ENCODE data around the gene CHPT1. TPM values are rescaled to one million over a fixed set of nuclear protein-coding genes. Genes with fewer than 3 reads are reported as not detected.

The CHPT1 gene
- total and polyA plus RNA-seq, 2 donors from 2014 or later, result 32.1 to 65.5 TPM

DNA sequence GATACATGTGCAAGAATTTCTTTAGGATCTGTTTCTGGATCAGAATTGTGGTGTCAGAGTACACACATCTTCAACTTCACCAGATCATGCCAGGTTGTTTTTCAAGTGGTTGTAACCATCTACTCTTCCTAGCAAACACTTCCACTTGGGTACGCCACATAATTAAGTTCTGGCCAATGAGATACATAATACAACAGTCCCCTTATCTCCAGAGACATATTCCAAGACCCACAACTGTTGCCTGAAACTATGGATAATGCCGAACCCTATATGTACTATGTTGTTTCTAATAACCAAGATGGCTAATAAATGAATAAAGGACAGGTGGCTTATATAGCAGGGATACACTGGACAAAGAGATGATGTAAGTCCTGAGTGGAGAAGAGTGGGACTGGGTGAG, 2.5 kb upstream of the CHPT1 start:
- Histone ChIP-seq H3K4me1 (ENCODE audit: control insufficient read depth in 2 of 3, insufficient read depth in 2 of 3, low read depth in 1 of 3, low read length in 3 of 3) (peaks cover 0 to 5% (median 0%) of the 10 kb centered on the region in 3 donors), H3K4me3 (ENCODE audit: low read length in 3 of 3) (no peak overlapping the region), H3K9ac (ENCODE audit: low read length in 3 of 3) (no peak overlapping the region), H3K27me3 (ENCODE audit: control insufficient read depth, insufficient read depth, low read length) (no peaks in the 10 kb centered on the region), H3K27ac (ENCODE audit: low read depth in 2 of 2, low read length in 2 of 2) (no peak overlapping the region), H3K9me3 (ENCODE audit: control insufficient read depth in 2 of 3, insufficient read depth in 1 of 3, low read length in 3 of 3) (no peaks in the 10 kb centered on the region), H3K36me3 (ENCODE audit: control insufficient read depth in 2 of 3, insufficient read depth in 3 of 3, low read length in 3 of 3) (no peaks in the 10 kb centered on the region)
- no peak for DNase-seq
- no peak for FAIRE-seq
- intact Hi-C loops (cut with DNase I), result no loop called here
- TF ChIP-seq, protein P1, sequence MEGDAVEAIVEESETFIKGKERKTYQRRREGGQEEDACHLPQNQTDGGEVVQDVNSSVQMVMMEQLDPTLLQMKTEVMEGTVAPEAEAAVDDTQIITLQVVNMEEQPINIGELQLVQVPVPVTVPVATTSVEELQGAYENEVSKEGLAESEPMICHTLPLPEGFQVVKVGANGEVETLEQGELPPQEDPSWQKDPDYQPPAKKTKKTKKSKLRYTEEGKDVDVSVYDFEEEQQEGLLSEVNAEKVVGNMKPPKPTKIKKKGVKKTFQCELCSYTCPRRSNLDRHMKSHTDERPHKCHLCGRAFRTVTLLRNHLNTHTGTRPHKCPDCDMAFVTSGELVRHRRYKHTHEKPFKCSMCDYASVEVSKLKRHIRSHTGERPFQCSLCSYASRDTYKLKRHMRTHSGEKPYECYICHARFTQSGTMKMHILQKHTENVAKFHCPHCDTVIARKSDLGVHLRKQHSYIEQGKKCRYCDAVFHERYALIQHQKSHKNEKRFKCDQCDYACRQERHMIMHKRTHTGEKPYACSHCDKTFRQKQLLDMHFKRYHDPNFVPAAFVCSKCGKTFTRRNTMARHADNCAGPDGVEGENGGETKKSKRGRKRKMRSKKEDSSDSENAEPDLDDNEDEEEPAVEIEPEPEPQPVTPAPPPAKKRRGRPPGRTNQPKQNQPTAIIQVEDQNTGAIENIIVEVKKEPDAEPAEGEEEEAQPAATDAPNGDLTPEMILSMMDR (IDR thresholded peaks at IDR 0.05; ENCODE audit: borderline replicate concordance, extremely low read depth, insufficient read depth), result no peak

- no peak overlapping the region for H3K27ac ChIP-seq (ENCODE audit: low read depth in 2 of 2, low read length in 2 of 2)
- FAIRE-seq, result no peak
Observed at GRCh38 chr12:101695706-101696105, 1.7 kb upstream of the CHPT1 start.

DNA sequence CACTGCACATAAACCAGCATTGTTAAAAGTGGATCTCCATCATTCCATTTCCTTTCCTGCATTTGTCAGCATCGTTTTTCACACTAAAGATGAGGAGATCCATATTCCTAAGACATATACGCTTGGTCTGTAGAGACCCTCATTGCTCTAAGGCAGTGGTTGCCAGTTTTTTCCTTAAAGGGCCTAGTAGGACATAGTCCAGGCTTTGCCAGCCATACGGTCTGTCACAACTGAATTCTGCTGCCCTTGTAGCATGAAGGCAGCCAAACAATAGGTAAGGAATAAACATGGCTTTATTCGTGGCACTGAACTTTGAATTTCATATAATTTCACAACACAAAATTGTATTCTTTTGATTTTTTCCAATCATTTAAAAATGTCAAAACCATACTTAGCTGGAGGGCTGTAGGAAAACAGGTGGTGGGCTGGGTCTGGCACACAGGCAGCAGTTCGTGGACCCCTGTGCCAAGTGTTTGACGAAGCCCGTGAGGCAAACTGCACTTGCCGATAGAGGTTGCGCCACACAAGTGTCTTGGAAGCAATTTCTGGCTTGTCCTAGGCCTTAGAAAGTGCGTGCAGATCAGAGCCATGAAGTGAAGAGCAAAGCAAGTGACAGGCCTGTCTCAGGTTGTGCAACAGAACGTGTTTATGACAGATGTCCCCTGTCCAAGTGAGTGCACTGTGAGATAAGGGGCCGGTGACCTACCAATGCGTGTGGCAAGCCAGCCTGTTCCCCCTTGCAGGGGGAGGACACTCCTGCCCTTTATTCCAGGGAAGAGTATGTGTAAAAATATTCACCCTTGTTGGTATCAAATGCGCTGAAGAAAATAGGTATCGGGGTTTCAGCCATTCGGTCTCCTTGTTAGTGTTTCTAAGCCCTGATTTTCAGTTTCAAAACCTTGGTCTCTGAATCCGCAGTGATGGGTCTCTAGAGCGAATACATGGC, 916 bp upstream of the CHPT1 start:
- FAIRE-seq, result no peak

More at GRCh38 chr12:101695706-101696105, 1.7 kb upstream of the CHPT1 start:
- TF ChIP-seq, protein P1 (IDR thresholded peaks at IDR 0.05; ENCODE audit: borderline replicate concordance, extremely low read depth, insufficient read depth), result no peak
- intact Hi-C loops (cut with DNase I), result no loop called here
- Histone ChIP-seq H3K9me3 (ENCODE audit: control insufficient read depth in 2 of 3, insufficient read depth in 1 of 3, low read length in 3 of 3) (no peaks in the 10 kb centered on the region), H3K4me1 (ENCODE audit: control insufficient read depth in 2 of 3, insufficient read depth in 2 of 3, low read depth in 1 of 3, low read length in 3 of 3) (peaks cover 0 to 5% (median 0%) of the 10 kb centered on the region in 3 donors), H3K4me3 (ENCODE audit: low read length in 3 of 3) (no peak overlapping the region), H3K9ac (ENCODE audit: low read length in 3 of 3) (no peak overlapping the region), H3K36me3 (ENCODE audit: control insufficient read depth in 2 of 3, insufficient read depth in 3 of 3, low read length in 3 of 3) (no peaks in the 10 kb centered on the region), H3K27me3 (ENCODE audit: control insufficient read depth, insufficient read depth, low read length) (no peaks in the 10 kb centered on the region)
- no peak for DNase-seq

More for the DNA sequence above, 916 bp upstream of the CHPT1 start:
- peak in 2 of 5 donors; percentile 13 to 45 for DNase-seq
- Histone ChIP-seq H3K27me3 (ENCODE audit: control insufficient read depth, insufficient read depth, low read length) (no peaks in the 10 kb centered on the region), H3K27ac (ENCODE audit: low read depth in 2 of 2, low read length in 2 of 2) (peak overlapping the region; percentile 87 to 94), H3K4me1 (ENCODE audit: control insufficient read depth in 2 of 3, insufficient read depth in 2 of 3, low read depth in 1 of 3, low read length in 3 of 3) (peaks cover 0 to 6% (median 0%) of the 10 kb centered on the region in 3 donors), H3K9me3 (ENCODE audit: control insufficient read depth in 2 of 3, insufficient read depth in 1 of 3, low read length in 3 of 3) (no peaks in the 10 kb centered on the region), H3K4me3 (ENCODE audit: low read length in 3 of 3) (peak overlapping the region; percentile 58 to 83 (median 75)), H3K9ac (ENCODE audit: low read length in 3 of 3) (peak overlapping the region; percentile 43 to 74 (median 60)), H3K36me3 (ENCODE audit: control insufficient read depth in 2 of 3, insufficient read depth in 3 of 3, low read length in 3 of 3) (no peaks in the 10 kb centered on the region)
- TF ChIP-seq, protein P1 (IDR thresholded peaks at IDR 0.05; ENCODE audit: borderline replicate concordance, extremely low read depth, insufficient read depth), result no peak
- intact Hi-C loops (cut with DNase I), result no loop called here
